ENCODE data around the gene CFAP44.
A peak's percentile ranks its signal among the peaks of the same experiment; 100 is the strongest.
"Not testable (repeated sequence)": the region's sequence is repeated elsewhere in the genome, so short reads cannot be mapped to it uniquely, and the experiment has no call there.

The CFAP44 gene, protein sequence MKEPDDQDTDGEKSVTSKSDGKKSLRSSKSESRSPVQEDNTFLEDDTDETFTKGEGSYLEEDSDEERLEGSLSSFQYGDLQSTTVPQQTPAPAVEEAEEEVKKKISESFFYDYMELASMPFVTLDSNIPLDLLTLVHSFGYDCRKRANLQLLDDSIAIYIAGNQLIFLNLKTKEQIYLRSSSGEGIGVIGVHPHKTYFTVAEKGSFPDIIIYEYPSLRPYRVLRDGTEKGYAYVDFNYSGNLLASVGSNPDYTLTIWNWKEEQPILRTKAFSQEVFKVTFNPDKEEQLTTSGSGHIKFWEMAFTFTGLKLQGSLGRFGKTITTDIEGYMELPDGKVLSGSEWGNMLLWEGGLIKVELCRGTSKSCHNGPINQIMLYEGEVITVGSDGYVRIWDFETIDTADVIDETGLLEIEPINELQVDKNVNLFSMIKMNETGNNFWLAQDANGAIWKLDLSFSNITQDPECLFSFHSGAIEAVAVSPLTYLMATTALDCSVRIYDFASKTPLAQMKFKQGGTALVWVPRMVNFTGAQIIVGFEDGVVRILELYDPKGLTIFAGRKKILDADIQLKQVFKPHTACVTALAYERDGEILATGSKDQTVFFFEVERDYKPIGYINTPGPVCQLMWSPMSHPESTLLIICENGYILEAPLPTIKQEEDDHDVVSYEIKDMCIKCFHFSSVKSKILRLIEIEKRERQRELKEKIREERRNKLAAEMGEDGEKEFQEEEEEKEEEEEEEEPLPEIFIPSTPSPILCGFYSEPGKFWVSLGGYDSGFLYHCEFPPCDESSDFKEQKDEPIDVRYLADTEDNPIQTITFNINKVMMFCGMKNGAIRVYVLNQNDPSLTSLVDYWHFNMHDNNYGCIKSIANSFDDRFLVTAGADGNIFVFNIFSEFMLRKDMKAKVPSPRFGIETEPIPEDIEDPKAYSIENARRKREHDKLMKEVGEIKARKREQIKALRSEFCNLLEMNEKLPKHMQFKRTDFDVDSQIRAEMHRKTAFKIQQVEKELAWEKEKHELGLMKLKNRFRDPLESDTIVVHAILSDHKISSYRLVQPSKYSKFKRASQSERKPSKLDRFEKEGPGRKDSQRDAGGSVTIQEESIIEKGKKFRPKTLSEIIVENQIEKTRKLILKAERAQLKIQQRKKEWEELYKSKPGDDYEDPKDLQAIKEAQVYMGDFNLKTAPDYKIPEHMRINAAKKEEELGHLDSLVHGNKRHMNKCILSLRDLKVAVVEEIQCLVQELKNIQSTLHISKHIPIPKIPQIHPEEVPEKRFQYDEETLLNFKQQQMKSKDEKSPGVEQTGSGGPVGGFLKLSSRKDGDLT (N-terminal part only)

DNA sequence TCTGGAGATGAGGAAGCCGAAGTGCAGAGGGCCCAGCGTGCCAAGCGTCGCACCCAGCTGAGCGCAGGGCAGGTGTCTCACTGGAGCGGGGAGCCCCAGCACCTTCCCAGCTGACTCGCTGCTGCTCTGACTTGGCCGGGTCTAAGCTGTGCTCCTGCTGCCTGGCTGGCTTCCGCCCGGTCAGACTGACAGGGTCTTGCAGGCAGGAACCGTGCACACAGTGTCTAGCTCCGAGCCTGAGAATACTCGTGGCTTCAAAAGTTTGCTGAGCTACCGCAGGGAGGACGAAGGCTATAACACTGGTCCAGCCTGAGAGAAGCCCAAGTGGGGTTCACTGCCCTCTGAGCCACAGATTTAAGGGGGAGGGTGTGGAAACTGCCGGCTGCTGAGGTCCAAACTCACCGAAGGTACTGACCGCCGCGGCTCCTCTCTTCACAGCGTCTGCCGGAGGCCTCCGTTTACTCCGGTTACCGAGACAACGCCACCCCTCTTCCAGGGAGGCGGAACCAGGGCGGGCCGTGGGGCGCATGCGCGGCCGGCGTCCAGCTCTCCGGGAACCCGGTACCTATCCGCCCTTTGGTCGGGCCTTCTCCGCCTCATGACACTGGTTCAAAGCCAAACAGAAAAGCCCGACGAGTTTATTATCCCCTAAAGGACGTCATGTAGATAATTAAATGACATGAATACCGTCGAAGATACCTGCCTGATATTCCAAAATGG lies at the start of gene CFAP44:
Gene CFAP44, minus strand, starts transcription at position 443 of the 720 bp plus-strand sequence. CDS start 7,829 bp downstream, outside the sequence.
- peak; percentile 56 to 96 (median 78) for DNase-seq
- intact Hi-C loops (cut with DNase I), result no loop called here

DNA sequence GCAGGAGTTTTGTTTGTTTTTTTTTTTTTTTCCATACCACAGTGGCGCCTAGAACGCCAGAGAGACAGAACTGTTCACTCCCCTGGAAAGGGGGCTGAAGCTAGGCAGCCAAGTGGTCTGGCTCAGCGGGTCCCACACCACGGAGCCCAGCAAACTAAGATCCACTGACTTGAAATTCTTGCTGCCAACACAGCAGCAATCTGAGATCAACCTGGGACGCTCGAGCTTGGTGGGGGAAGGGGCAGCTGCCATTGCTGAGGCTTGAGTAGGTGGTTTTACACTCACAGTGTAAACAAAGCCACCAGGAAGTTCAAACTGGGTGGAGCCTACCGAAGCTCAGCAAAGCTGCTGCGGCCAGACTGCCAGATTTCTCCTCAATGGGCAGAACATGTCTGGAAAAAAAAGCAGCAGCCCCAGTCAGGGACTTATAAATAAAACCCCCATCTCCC lies 43.9 kb upstream of the CFAP44 start:
- DNase-seq, result peak in 1 of 10 donors; percentile 19
- intact Hi-C loops (cut with DNase I), result no loop called here

DNA sequence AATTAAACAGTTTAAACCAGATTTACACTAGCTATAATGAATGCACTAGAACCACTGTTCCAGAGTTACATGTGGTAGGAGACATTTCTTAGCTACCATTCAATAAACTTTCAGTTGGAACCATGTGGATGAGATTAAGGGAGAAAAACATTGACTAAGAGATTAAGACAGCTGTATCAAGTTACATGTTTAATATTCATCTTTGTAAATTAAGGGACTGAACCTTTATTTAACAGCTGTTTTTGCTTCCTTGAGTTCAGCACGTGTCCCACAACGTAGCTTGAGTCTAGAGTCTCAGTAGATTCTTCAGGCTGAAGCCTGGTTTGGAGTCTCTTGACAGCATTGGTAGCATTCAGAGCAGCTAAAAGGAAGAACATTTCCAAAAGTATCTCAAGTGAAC lies 27.2 kb upstream of the CFAP44 start:
- DNase-seq, result no peak
- intact Hi-C loops (cut with DNase I), result no loop called here

- intact Hi-C loops (cut with DNase I), result no loop called here
- DNase-seq, result no peak
Measured at GRCh38 chr3:113461488-113461887, 20.2 kb upstream of the CFAP44 start.

DNA sequence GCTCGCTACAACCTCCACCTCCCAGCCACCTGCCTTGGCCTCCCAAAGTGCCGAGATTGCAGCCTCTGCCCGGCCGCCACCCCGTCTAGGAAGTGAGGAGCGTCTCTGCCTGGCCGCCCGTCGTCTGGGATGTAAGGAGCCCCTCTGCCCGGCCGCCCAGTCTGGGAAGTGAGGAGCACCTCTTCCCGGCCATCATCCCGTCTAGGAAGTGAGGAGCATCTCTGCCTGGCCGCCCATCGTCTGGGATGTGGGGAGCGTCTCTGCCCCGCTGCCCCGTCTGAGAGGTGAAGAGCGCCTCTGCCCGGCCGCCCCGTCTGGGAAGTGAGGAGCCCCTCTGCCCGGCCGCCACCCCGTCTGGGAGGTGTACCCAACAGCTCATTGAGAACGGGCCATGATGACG lies 17.3 kb upstream of the CFAP44 start:
- intact Hi-C loops (cut with DNase I), result not testable (repeated sequence)
- DNase-seq, result peak in 1 of 10 donors; percentile 73

DNA sequence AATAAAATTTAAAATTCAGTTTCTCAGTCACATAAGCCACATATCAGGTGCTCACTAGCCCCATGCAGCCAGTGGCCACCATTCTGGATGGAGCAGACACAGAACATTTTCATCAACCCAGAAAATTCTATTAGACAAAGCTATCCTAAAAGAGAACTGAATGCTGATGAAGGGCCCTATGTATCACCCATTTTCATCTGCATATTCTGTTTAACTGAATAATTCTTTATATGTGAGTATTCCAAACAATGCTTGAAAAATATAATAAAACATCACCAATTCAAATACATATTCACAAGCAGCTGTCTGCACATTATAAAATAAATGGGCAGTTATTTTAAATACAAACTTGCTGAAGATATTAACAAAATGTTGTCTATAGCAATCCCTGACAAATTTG lies 14.2 kb upstream of the CFAP44 start:
- intact Hi-C loops (cut with DNase I), result no loop called here
- DNase-seq, result no peak

GRCh38 chr3:113454630-113455029 lies 13.3 kb upstream of the CFAP44 start:
- intact Hi-C loops (cut with DNase I), result no loop called here

GRCh38 chr3:113454057-113454456 lies 12.8 kb upstream of the CFAP44 start:
- intact Hi-C loops (cut with DNase I), result no loop called here

More at GRCh38 chr3:113454630-113455029, 13.3 kb upstream of the CFAP44 start:
- DNase-seq, result no peak

DNA sequence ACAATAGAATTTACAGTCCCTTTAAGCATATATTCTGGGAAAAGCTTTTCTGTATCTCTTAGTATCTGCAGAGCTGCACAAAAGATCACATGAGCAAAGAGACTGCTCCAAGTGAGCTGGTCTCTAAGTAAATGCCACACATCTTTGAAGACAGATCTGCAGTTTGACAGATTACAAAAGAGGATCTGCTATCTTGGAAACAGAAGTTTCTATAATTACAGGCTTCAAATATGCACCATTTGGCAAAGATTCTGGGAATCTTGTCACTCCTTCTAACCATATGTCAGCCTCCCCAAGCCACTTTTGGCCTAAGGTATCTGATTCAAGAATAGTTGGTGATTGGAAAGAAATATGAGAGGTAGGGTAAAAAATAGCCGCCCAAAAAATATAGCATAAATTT lies 9.6 kb upstream of the CFAP44 start:
- no peak for DNase-seq
- intact Hi-C loops (cut with DNase I), result no loop called here

More at GRCh38 chr3:113454057-113454456, 12.8 kb upstream of the CFAP44 start:
- DNase-seq, result no peak

DNA sequence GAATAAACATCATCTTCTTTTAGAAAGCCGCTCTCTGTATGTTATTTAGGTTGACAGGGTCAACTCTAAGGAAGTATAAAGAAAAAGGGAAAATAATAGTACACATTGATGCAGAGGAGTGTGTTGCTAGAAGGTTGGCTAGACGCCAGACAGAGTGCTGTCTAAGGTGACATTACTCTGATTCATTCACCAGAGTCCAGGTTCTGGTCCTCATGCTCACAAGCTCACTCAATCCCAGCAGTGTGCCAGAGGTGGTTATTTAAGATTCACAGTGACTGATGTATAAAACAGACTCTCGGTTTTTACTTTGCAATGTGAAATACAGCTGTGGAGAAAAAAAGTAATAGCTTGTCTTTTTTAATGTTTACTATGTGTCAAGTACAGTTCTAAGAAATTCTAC lies 1.7 kb downstream of the CFAP44 start:
- intact Hi-C loops (cut with DNase I), result no loop called here
- DNase-seq, result no peak

DNA sequence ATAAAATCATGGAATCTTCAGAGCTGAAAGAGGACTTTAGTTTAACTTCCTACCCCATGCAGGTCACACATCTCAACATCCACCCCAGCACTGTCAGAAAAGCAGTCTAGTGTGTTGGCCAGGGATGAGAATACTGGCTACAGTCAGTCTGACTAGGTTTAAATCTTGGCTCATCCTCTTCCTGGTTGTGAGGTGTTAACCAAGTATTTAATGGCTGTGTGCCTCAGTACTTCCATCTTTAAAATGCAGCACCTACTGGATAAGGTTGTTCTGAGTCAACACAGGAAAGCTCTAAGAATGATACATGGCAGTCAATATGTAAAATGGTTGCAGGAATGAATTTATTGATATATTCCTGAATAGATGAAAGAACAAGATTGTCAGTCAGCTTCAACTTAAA lies 3.1 kb downstream of the CFAP44 start:
- no peak for DNase-seq
- intact Hi-C loops (cut with DNase I), result no loop called here

DNA sequence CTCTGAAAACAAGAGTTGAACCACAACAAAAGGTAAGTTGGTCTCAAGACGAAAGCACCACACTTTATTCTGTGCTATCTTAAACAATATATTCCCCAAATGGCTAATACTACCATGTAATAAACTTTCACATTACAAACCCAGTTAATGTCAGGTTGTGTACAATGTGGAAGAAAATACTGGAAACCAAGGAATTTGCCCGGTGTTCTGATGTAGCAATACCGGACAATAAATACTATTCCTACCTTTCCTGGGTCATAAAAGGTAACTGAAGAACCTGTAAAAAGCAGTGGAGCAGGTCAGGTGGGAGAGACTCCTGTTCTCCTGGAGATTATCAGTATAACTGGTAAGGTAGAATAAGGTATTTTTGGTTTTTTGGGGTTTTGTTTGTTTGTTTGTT lies 3.9 kb downstream of the CFAP44 start:
- DNase-seq, result no peak

GRCh38 chr3:113436809-113437208 lies 4.5 kb downstream of the CFAP44 start:
- no peak for DNase-seq
- intact Hi-C loops (cut with DNase I), result no loop called here

More for the DNA sequence above, 3.9 kb downstream of the CFAP44 start:
- intact Hi-C loops (cut with DNase I), result no loop called here

- no peak for DNase-seq
- intact Hi-C loops (cut with DNase I), result no loop called here
Measured at GRCh38 chr3:113431811-113432210, 9.5 kb downstream of the CFAP44 start.

DNA sequence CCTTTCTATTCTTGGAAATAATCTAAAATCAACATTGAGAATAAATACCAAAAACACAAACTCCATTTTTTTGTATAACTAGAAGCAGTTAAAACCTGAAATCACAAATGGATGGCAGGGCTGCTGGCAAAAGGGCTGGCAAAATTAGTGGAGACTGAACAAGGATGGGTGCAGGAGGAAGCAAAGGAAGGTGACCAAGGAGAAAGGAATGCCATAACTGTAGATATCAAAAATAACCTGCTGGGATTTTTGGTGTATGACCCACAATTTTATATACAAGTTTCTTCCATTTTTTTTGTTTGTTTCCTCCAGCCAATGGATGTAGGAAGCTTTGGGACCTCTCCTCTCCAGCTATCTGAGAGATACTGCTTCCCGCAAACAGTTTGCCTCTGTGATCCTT lies 12.7 kb downstream of the CFAP44 start:
- no peak for DNase-seq
- intact Hi-C loops (cut with DNase I), result no loop called here

DNA sequence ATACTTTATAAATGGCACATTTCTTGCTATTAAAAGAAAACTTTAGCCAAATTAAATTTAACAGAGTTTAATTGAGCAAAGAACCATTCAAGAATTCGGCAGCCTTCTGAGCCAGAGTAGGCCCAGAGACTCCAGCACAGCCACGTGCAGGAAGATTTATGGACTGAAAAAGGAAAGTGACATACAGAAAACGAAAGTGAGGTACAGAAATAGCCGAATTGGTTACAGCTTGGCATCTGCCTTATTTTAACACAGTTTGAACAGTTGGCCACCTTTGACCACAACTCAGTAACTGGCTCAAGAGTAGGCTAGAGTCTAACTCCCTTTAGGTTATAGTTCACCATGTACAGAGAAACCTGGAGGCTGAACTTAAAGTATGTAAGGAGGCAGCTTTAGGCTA lies 17.6 kb downstream of the CFAP44 start:
- no peak for DNase-seq
- intact Hi-C loops (cut with DNase I), result no loop called here

DNA sequence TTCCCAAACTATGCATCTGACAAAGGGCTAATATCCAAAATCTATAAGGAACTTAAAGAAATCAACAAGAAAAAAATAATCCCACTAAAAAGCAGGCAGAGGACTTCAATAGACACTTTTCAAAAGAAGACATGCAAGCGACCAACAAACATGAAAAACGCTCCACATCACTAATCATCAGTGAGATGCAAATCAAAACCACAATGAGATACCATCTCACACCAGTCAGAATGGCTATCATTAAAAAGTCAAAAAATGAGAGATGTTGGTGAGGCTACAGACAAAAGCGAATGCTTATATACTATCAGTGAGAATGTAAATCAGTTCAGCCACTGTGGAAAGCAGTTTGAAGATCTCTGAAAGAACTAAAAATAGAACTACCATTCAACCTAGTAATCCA lies 20.2 kb downstream of the CFAP44 start:
- DNase-seq, result no peak

DNA sequence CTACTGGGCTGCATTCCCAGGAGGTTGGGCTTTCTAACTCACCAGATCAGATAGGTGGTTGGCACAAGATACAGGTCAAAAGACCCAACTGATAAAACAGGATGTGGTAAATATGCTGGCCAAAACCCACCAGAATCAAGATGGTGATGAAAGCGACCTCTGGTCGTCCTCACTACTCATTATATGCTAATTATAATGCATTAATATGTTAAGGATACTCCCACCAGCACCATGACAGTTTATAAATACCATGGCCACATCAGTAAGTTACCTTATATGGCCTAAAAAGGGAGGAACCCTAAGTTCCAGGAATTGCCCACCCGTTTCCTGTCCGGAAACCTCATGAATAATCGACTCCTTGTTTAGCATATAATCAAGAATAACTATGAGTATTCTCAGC lies 31.6 kb downstream of the CFAP44 start:
- no peak for DNase-seq
- intact Hi-C loops (cut with DNase I), result no loop called here

More for the DNA sequence above, 20.2 kb downstream of the CFAP44 start:
- intact Hi-C loops (cut with DNase I), result no loop called here

GRCh38 chr3:113405180-113405579 lies 36.1 kb downstream of the CFAP44 start:
- no peak for DNase-seq
- intact Hi-C loops (cut with DNase I), result no loop called here

- intact Hi-C loops (cut with DNase I), result no loop called here
- DNase-seq, result no peak
Measured at GRCh38 chr3:113404637-113405036, 36.7 kb downstream of the CFAP44 start.

All from posterior cingulate gyrus (tissue), 11 donors.